Ecto neural progenitor cell (in vitro differentiated cells): ENCODE measurements around the gene POLR2J3.
"Not testable (repeated sequence)": the region's sequence is repeated elsewhere in the genome, so short reads cannot be mapped to it uniquely, and the experiment has no call there.

Experiments
- DNase-seq: peaks from one replicate; pipeline ENCODE4 v3.0.0-alpha.2; 2018; ENCODE audit warnings: low spot score

POLR2J3 gene

DNA sequence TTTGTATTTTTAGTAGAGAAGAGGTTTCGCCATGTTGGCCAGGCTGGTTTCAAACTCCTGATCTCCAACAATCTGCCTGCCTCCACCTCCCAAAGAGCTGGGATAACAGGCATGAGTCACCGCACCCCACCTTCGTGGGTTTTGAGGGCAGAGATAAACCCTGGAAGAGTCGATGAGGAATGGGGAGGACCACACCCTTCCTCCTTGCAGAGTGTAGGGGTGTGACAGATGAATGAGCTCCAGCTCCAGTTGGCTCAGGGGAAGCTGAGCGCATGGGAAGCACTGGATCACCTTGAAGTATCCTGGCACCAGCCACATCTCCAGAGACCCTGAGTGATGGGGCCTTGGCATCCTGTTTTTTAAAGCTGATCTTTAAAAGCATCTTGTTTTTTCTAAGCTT lies 11.1 kb upstream of the POLR2J3 start:
- not testable (repeated sequence) for DNase-seq

DNA sequence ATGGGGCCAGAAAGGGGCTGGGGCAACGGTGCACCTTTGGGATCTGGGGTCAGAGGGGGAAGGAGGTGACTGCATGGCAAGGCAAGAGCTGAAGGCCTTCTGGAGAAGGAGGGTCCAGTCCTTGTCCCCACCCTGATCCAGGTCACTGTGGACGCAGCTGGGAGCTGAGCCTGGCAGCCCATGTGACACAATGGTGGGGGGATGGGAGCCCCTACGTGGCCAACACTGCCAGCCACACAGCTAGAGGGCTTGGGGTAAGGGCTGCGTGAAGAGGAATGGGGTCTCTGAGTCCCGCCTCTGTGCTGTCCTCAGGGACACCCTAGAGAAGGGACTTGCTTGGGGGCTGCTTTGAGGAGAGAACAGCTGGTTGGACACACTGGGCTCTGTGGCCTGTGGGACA lies 9.3 kb upstream of the POLR2J3 start:
- DNase-seq: not testable (repeated sequence)

DNA sequence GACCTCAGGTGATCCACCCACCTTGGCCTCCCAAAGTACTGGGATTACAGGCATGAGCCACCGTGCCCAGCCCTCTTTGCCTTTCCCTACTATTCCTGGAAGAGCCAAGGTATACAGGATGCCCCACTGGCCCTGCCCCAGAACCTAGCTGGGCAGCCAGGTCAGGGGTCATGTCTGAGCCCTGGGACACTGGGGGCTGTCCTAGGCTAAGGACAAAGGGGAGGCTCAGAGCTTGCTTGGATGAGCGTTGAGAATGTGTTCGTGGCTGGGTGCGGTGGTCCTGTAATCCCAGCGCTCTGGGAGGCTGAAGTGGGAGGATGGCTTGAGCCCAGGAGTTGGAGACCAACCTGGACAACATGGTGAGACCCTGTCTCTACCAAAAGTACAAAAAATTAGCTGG lies 6.1 kb upstream of the POLR2J3 start:
- DNase-seq: not testable (repeated sequence)

DNA sequence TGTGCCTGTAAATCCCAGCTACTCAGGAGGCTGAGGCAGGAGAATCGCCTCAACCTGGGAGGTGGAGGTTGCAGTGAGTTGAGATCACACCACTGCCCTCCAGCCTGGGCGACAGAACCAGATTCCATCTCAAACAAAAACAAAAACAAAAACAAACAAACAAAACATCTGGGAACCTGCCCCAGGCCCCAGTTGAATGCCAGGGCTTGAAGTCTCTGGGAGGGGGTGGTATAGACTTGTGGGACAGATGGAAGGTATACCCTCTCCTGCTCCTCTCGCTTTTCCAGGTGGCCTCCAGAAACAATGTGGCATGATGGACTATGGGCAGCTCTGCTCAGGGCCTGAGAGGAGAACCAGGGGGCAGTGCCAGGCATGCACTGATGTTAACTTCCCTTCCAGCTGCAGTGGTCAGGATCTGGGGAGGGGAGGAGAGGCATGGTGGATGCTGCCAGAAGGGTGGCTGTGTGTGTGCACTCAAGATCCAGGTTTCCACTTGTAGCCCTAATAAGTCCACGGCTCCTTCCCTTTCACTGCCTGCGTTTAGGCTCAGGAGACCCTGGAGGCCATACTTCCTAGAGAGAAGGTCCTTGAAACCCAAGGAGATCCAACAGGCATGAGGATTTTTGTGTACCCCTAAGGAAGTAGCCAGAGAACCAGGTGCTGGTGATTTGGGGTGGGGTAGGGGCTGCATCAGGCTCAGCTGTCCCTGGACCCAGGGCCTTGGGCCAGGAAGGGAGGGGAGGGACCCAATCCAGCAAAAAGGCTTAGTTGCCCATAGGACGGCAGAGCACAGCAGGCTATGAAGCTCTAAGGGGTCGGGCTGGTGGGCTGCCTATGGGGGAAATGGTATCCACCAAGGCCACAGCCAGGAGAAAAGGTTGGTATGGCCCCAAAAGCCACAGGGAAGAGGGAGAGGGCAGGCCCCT lies 5.2 kb upstream of the POLR2J3 start:
- not testable (repeated sequence) for DNase-seq

DNA sequence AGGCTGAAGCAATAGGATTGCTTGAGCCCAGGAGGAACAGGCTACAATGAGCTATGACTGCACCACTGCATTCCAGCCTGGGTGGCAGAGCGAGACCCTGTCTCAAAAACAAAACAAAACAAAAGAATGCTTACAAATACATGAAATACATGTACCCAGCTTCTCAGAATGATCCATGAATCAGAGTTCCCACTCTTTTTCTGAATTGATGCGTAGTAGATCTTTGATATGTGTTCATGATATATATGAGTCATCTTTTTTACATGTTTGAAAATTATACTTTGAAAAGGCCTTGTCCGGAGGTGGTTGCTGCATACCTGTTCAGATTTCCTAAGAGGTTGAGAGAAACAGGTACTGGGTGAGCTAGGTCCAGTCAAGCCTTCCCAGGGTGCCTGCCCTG lies 4.0 kb upstream of the POLR2J3 start:
- not testable (repeated sequence) for DNase-seq

DNA sequence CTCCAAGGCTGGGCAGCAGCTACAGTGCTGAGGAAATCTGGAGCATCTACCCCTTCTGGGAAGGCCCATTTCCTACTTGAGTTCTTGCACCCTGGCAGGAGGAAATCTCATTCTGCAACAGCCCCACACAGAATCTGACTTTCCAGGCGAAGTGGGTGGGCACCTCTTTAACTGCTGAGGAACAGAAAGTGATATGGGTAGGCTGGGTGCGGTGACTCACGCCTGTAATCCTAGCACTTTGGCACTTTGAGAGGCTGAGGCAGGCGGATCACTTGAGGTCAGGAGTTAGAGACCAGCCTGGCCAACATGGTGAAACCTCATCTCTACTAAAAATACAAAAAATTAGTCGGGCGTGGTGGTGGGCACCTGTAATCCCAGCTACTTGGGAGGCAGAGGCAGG lies 2.2 kb upstream of the POLR2J3 start:
- DNase-seq: not testable (repeated sequence)

DNA sequence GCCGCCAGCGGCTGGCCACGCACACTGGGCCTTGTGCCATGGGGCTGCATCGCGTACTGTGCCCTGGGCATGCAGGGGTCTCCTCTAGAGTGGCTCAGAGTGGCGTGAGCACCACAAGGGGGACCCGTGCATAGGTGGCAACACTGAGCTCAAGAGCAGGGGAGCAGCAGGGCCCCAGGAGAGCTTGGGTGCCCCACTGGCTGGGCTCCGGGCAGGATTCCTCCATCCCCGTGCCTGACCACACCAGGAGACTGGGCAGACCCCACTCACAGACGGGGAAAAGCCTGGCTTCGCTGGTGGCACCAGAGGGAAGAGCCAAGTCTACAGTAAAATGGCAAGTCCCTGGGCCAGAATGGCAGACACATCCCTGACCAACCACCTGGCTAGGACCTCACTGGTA lies 3.8 kb downstream of the POLR2J3 start:
- DNase-seq: not testable (repeated sequence)

DNA sequence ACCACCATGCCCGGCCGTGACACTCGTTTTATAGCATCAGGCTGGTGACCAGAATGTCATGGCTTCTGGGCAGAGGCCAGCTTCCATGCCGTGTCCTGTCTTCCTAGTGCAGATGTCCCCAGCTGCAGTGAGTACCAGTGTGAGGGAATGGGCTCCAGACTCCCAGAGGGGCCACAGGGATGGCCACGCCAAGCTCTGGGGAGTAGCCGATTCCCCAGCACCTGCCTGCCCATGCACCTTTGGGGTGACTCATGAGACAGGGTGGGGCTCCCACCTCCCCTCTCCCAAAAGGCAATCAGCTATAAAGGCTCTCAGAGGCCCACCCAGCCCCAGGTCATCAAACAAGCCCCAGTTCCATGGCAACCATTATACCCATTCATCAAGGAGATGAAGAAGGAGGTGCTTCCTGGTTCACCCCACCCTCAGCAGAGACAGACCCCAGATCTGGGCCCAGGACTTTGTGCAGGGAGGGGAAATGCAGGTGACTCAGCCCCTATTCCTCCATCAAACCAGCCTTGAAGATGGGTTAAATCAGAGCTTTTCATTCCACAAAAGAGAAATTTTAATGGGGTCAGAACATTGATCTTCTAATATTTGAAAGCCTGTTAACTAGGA lies 21.5 kb downstream of the POLR2J3 start, which contains the start of gene SPDYE2:
Gene SPDYE2 (plus strand): TSS at position 419 of the 615 bp plus-strand sequence. CDS start 2,030 bp downstream, outside the sequence.
- DNase-seq: not testable (repeated sequence)

DNA sequence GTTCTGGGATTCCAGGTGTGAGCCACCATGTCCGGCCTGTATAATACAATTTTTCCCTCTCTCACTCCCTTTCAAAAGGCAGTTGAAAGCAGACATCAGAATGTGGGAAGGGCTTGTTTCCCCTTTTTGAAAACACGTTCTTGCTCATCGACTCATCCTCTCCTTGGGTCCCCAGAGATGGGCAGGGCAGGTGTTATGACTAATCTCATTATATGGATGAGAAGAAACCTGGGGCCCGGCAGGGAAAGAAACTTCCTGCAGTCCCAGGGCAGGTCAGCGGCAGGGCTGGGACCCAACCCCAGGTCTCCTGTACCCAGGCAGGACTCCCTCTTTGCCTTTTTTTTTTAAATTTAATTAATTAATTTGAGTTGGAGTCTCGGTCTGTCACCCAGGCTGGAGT lies 26.0 kb downstream of the POLR2J3 start:
- not testable (repeated sequence) for DNase-seq

DNA sequence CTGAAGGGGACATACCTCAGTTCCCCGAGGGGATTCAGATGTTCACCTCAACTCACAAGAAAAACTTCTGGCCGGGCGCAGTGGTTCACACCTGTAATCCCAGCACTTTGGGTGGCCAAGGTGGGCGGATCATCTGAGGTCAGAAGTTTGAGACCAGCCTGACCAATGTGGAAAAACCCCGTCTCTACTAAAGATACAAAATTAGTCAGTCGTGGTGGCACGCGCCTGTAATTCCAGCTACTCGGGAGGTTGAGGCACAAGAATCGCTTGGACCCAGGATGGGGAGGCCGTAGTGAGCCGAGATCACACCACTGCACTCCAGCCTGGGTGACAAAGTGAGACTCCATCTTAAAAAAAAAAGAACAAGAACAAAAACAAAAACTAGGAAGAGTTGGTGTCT lies 27.1 kb downstream of the POLR2J3 start:
- not testable (repeated sequence) for DNase-seq

DNA sequence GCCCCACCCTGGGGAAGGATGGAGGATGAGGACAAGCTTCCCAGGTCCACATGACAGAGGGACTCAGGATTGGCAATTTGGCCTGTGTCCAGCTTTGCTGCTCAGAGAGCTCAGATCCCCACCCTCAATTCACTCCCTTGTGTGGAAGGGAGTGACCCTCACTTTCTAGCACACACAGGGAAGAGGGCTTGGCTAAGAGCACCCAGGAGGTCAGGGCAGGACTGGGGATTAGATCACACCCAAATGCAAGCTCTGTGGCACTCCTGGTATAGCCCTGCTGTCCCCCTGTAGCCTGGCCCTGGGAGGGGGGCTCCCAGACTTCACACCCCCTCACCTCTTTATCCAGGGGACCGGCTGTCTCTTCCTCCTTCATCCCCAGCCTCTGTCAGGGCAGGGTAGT lies 28.0 kb downstream of the POLR2J3 start:
- DNase-seq: not testable (repeated sequence)

DNA sequence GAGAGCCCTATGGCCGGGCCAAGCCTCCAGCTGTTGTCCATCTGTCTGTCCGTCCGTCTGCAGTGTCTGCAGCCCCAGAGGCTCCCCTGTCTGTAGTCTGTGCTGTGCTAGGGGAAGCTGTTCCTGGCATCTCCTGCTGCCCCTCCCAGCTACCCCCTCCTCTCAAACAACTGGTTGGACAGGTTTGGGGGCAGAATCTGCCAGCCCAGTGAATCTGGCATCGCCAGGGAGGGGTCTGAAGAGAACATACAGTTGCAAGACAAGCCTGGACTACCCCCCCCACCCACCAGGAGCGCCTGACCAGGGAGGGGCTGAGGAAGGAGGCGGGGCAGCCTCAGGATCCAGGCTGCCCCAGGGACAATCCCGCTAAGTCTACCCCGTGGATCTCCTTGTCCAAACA lies 28.8 kb downstream of the POLR2J3 start, which contains the start of gene UPK3BL2:
Gene UPK3BL2 (minus strand): TSS at position 101 of the 400 bp plus-strand sequence. CDS start 60 bp downstream, at position 41.
- DNase-seq: not testable (repeated sequence)

DNA sequence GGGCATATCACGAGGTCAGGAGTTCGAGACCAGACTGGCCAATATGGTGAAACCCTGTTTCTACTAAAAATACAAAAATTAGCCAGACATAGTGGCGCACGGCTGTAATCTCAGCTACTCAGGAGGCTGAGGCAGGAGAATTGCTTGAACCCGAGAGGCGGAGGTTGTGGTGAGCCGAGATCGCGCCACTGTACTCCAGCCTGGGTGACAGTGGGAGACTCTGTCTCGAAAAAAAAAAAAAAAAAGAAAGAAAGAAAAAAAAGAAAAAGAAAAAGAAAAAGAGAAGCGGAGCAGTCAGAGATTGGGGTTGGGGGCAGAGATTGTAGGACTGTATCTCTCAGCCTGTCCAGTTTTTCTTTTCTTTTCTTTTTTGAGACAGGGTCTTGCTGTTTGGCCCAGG lies 29.6 kb downstream of the POLR2J3 start:
- DNase-seq: not testable (repeated sequence)

DNA sequence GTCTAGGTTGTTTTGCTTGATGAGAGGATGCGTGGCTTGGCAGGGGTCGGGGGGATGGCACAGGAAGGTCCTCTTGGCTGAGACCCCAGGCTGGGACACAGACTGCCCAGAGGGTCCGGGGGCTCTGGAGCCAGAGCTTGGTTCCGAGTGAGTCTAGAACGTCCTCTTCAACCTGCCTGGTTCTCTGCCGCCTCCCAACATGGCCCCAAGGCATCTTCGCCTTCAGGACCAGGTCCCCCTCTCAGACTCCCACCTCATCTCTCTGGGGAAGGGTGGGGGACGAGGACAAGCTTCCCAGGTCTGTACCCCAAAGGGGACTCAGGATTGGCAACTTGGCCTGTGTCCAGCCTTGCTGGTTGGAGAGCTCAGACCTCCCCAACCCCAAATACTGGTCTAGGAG lies 30.3 kb downstream of the POLR2J3 start:
- not testable (repeated sequence) for DNase-seq

DNA sequence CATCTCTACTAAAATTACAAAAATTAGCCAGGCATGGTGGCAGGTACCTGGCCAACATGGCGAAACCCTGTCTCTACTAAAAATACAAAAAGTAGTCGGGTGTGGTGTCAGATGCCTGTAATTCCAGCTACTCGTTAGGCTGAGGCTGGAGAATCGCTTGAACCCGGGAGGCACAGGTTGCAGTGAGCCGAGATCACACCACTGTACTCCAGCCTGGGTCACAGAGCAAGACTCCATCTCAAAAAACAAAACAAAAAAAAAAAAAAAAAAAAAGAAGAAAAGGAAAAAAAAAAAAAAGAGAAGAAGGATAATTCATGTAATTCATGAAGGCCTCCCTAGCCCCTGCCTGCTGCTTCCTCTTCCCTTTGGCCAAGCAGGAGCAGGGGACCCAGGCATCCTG lies 31.8 kb downstream of the POLR2J3 start:
- DNase-seq: not testable (repeated sequence)

DNA sequence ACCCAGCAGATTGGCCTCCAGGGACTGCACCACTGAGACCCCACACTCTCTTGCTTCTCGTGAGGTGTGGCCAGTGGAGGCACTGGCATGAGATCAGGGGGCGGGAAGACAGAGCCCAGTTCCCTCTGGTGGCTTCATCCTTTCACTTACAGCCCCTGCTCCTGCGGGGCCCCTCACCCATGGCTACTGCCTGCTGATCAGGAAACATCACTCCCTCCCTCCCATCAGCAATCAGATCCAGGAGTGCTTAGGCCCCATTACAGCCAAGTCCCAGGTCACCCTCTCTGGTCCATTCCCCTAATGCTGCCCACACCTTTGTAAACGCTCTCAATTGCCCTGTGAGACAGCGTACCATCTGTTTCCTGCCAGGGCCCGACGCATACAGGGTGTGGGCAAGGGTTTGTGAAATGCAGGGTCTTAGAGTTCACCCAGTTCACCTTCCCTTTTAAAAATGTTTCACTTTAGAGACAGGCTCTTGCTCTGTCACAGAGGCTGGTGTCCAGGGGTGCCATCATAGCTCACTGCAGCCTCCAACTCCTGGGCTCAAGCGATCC lies 37.2 kb downstream of the POLR2J3 start:
- not testable (repeated sequence) for DNase-seq

DNA sequence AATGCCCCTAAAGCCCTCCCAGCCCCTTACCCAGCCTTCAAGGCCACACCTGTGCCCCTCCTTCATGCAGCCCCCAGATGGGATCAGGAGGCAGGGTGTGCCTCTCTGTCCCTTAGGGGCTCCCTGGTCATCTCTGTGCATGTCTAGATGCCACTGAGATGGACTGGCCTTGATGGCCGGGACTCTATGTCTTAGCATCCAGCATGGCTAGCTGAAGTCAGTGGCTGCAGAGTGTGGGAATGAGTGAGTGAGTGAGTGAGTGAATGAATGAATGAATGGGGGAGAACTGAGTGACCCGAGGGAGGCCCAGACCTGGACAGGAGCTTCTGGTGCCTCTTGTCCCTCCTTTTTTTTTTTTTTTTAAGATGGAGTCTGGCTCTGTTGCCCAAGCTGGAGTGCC lies 40.3 kb downstream of the POLR2J3 start:
- DNase-seq: not testable (repeated sequence)

DNA sequence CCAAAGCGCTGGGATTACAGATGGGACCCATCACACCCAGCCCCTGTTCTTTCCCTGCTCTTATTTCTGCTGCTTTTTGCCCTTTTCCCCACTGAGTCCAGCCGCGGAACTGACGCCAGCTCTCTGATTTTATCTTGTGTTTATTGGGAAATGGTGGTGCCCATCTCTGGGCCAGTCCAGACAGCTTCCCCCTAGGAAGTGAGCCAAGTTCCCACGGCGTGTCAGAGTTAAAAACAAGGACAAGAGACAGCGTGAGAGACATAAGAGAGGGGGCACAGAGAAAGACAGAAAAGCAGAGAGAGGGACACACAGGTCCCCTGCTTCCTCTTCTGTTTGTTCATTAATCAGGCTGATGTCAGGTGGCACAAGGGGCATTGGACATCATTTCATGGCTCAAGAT lies 40.8 kb downstream of the POLR2J3 start:
- DNase-seq: not testable (repeated sequence)

DNA sequence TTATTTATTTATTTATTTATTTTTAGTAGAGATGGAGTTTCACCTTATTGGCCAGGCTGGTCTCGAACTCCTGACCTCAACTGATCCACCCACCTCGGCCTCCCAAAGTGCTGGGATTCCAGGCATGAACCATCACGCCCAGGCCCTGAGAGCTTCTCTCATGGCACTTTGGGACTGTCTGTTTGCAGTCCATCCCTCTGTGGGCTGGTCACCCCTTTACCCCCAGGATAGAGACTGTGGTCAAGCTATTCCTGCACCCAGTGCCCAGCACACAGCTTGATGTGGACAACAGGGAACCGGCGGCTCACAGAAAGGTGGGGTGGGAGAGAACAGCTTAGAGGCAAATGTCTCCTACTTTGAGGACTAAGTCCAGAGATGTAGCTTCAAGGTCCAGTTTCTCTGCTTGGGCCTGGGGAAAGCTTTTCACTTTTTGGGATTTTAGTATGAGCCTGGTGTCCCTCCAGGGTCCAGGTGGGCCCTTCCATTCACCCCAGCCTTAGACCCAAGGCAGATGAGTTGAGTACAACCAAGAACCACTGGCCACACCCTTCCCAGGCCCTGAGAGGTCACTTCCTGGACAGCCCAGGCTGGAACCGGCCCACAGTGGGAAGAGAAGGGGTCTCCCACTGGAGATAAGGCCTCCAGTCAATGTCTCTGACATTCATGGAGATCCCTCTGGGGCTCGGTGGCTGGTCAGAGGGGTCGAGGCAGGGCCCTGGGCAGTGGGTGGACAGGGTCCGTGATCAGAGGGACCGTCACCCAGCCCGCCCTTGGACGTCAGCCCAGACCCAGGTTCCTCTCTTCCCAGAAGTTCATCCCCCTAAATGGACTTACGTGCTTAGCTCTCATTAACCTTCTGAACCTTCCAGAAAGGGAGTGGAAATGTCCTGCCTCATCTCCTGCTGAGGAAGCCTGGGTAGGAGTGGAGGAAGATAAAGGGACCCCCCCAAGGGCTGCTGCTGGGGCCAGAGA lies 44.3 kb downstream of the POLR2J3 start:
- DNase-seq: not testable (repeated sequence)

DNA sequence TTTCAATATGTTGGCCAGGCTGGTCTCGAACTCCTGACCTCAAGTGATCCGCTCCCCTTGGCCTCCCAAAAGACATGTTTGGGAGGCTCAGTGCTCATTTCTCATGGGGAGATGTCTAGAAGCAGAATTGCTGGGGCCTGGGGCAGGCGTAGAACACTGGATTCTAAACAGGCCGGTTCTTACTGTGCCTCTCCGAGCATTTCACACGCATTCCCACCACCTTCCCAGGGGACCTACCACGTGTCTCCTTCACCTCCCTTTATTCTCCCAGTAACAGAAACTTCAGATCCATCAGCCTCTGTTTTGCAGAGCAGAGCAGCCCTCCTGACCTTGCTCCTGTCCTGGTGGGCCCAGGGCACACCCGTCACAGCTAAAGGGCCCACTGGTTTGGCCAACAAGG lies 45.2 kb downstream of the POLR2J3 start:
- DNase-seq: not testable (repeated sequence)

DNA sequence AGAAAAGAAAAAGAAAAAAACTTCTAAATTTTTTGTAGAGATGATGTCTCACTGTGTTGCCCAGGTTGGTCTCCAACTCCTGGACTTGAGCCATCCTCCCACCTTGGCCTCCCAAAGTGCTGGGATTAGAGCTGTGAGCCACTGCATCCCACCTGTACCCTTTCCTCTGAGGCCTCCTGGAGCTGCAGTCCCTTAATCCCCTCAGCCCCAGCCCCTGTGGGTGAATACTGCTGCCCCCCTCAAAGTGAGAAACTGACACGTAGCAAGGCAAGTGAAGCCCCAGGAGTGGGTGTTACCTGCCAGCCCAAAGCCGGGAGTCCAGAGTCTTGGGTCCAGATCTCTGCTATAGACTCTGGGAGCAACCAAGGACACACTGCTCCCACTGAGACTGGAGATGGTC lies 47.6 kb downstream of the POLR2J3 start:
- DNase-seq: not testable (repeated sequence)
